ENCODE data around the gene GALNTL6. TPM values are rescaled to one million over a fixed set of nuclear protein-coding genes. Genes with fewer than 3 reads are reported as not detected.

The GALNTL6 gene
- total RNA-seq, 1 donor from 2014 or later: 0.29 TPM

DNA sequence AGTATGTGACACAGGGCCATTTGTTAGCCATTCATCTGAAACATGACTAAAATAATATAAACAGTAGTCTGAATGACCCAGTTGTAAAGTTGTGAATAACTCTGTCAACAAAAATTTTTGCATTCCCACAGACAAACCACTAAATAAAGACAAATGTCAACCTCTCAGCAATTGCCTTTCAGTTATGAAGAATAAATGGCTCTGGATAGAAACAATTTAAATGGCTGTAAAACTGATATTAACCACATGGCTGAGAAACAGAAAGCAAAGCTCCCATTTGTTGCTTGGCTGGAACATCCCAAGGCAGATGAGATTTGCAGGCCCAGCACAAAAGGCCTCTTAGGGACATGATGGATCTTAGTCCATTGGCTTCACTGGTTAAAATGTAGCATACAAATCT lies 296.3 kb downstream of the GALNTL6 start:
- DNase-seq (ENCODE audit: low spot score): no peak

DNA sequence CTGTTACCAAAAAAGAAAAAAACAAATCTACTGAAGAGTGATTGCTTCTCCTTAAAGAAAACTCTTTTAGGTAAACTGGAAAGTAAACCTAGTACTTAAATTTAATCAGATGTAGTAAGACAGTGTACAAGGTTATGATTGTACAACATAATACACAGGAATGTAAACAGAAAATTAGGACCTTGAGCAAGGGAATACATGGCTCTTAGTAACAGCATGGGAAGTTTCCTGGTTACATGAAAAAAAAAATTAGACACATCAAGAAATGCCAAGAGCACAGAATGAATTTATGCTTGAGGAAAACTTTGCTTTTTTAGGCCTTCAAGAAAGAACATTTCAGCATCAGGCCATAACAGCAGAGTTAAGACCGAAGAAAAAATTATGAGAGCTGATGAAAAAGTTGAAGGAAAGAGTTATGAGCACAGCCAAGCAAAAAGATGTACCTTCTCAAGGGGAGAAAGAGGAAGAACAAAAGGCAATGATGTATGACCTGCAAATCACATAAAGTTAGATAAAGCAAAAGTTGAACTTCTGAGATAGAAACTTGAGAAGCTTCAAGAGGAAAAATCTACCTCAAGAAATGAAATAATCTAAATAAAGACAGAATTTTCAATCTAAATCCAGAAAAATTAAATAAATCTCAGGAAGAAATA lies 311.6 kb downstream of the GALNTL6 start:
- no peak for DNase-seq (ENCODE audit: low spot score)

DNA sequence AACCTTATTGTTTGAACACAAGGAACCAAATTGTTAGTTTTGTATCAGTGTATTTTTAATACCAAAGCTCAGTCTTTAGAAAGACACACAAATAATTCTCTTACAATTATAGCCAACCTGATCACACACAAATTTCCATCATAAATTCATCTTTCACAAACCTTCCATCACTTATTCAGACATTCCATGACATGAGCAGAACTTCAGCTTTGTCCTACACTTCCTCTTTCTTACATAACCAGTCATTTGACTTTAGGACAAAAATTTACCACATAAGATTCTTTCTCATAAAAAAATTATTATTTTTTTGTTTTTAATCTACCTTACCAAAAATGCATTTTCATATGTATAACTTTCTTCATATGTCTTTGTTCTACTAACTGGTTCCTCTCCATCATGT lies 312.2 kb downstream of the GALNTL6 start:
- no peak for DNase-seq (ENCODE audit: low spot score)

DNA sequence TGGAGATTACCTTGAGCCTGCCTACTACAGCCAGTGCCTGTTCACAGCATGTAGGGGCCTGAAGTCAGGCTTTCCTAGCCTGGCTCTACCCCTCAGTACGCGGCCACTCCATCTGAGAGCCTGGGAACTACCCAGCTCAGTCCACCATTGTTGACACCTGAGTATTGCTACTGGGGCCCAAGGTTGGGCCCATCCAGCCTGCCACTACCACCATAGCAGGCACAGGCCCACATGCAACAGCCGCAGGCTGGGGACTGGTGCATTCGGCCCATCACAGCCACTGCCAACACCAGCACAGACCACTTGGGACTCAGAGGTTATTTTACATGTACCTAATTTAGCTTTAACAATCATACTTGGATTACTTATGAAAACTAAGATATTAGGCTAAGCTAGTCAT lies 314.0 kb downstream of the GALNTL6 start:
- no peak for DNase-seq (ENCODE audit: low spot score)

DNA sequence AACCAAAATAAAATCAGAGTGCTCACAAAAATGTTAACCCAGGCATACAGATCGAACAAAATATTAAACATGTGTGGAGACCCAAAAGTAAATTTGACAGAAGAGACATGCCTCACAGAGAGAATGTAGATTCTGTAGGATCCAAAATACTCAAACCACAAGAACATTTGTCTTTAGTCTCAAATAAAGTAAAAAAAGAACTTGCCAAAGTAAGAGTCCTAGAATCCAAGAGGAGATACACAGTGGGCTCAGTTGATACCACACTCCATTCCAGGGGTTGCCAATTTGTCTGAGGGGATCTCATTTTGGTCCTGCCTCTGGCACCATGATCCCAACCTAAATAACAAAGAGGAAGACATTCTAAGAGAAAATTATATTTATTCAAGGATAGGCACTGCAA lies 316.4 kb downstream of the GALNTL6 start:
- DNase-seq (ENCODE audit: low spot score): no peak

DNA sequence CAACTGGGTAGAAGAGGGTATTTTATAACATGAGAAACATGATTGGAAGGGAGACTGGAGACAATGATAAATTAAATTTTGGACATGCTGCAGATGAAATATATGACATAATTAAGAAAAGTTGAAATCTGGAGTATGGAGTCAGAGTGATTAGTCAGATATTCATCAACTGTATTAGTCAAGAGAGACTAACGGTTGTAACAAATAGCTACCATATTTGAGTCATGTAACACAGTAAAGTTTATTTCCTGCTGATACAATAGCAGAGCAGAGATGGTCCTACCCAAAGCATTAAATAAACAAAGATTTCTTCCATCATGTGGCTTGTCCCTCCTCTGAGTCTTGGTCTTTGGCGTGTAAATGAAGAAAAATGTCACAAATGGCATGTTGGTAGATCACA lies 321.3 kb downstream of the GALNTL6 start:
- no peak for DNase-seq (ENCODE audit: low spot score)

DNA sequence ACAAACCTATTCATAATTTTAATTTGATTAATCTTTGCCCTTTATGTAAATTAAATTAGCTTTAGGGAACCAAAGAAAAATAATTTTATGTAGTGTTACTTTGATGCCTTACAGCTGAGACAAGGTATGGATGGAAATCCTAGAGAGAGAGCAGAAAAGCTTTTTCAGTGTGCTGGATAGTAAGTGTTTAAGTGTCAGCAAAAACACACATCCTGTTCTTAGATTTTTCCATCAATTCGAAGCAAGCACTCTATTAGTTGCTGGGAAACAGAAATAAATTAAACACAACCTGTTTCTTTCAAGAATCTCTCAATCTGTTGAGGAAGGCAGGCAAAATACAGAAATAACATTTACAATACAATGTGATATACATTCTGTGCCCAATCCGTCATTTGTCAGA lies 327.8 kb downstream of the GALNTL6 start:
- DNase-seq (ENCODE audit: low spot score): no peak

DNA sequence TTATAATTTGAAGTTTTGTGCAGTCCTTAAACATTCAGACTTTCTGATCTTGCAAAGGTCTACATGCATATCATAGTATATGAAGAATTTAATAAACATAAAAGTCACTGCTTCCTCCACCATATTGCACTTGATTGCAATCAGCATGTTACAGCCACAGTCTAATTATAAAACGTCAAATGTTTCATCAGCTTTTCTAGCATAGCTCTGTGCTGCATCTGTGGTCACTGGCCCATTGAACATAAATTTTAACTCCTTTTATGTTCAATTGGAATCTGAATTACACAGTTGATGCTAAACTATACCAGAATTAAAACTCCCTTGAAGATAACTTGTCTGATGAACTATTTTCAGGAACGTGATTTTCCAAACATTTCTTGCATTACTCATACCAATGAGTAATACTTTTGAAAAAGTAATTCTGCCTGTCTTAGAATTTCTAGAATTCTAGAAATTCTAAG lies 329.1 kb downstream of the GALNTL6 start:
- DNase-seq (ENCODE audit: low spot score): no peak

DNA sequence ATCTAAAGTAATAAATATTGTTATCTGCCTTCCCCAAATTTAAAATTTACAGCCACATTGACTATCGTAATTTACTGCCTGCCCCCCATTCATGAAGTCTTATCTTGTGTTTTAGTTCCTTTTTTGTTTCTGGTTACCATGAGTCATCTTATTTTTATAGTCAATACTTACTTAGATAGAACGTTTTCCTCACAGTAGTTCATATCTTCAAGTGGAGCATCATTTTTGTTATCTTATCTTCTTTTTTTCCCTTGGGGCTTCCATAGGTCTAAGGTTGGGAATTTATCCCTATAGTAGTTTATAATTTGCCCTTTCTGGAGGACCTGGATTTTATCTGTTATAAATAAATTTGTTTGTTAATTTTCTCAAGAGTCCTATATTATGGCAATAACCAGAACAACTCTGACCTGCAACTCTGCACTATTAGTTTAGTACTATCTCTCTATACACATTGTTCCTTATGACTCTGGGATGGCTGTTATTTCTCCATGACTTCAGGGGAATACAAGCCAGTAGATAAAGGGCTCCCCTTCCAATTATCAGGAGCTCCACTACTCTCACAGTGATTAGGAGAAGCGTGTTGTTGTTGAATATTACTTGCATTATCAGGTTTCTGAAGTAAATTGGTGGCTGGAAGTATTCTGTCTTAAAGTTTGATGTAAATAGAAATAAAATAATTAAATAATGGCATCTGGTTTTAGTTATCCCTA lies 330.6 kb downstream of the GALNTL6 start:
- DNase-seq (ENCODE audit: low spot score): no peak

DNA sequence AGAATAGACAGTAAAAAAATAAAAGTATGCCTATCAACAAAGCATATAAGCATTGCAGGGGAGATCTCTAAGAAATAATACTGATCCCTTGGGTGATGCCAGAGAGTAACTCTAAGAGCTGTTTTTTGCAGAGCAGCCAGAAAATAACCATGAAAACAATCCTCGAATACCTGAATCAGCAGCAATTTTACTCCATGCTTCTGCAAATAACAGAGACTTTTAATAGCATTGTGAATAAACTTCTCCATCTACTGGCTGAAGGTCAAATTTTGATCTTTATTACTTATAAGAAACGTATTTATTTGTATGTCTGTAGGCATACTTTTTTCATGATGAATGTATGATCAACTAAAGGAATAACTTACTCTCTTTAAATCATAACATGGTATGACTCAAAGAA lies 334.5 kb downstream of the GALNTL6 start:
- no peak for DNase-seq (ENCODE audit: low spot score)

DNA sequence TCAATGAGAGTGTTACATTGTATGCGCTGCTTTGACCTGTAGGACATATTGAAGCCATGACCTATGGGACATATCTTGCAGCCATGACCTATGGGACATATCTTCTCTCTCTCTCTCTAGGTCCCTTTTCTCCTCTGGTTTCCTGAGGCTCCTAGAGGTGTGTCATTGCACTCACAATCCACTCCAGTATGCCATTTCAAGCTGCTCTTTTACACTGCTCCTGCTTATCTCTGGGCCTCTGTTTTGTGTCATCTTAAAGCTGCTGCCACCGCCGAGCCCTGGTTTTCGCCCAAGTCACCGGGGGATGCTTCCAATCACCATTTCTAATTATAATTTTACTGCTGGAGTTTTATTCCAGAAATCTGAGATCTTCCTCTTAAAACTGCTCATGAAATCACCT lies 336.1 kb downstream of the GALNTL6 start:
- no peak for DNase-seq (ENCODE audit: low spot score)

DNA sequence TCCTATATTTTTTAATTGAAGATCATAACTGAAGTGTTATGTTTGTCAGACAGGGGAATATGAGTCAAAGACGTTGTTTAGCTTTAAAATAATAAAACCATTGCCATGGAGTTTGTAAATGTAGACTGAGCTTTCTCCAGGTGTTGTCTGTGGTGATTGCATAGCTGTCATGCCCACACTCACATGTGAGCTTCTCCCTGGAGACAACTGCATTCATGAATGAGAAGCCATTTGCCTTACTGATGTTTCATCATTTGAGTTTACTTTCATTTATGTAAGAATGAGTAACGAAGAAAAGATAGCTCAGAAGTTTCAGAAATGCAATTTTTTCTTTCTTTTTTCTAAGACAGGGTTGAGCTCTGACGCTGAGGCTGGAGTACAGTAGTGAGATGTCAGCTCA lies 339.1 kb downstream of the GALNTL6 start:
- DNase-seq (ENCODE audit: low spot score): no peak

DNA sequence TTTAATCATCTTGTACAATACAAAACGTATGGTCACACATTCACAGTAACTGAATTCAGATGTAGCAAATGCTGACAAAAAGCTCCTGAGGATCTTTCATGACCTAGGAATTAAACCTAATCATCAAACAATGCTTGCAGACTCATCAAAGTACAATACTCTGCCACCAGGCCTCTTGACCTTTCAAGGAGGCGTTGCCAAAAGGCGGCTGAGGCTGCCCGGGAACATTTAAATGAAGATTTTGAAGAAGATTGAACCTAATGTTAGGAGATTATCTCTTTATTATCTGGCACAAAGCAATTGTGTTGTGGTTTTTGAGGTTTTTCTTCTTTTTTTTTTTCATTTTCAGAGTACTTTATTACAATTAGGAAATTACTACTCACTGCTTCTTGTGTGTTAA lies 340.5 kb downstream of the GALNTL6 start:
- no peak for DNase-seq (ENCODE audit: low spot score)

DNA sequence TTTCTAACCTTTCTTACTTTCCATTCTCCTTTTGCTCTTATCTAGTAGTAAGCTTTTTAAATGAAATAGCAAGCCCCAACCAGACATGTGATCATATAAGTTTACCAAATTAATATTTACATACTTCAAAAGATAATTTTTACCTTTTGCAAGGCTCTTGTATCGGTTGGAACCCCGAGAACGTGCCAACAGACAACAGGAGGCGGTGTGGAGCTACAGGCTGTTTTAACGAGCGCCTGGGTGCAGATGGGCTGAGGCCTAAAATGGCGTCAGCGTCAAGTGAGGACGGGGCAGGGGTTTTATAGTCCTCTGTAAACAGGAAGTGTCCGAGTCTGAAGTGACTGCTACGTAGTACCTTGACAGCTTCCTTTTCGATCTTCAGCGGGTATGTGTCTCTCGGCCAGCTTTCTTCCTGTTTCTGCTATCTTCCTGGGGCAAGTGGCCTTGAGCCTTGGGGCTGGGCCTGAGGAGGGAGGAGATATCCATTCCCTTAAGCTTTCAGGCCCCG lies 342.7 kb downstream of the GALNTL6 start:
- no peak for DNase-seq (ENCODE audit: low spot score)

DNA sequence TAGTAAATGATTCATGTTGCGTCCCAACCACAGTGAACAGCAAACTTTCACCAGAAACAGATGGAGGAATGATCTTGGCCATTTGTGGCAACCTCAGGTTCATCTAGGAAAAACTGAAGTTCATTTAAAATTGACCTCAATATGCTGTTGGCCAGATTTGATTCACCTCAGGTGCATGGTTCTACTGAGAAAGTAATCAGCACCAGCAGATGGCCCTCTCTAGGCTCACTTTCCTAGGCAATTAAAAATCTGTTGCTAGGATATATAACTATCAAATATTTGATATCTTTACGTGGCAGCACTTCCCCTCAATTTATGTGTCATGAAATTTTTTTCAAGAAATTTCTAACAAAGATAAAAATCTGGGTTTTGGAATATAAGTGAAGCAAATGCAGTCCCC lies 344.7 kb downstream of the GALNTL6 start:
- no peak for DNase-seq (ENCODE audit: low spot score)

DNA sequence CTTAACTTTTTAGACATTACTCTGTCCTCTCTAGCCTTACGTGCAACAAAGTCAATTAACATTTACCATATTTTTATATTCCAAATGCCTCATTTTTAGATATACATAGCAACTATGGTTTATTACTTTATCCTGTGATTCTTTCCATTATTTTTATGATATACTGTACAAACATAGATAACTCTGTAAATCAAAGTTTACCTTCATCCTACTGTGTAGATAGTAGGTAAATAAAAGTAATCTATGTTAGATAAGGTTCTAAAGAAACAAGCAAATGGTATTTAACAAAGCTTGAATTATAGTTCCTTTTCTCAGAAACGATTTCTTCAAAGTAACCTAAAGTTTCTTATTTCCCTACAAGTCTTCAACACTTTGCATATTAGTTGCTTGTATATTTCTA lies 350.0 kb downstream of the GALNTL6 start:
- no peak for DNase-seq (ENCODE audit: low spot score)

DNA sequence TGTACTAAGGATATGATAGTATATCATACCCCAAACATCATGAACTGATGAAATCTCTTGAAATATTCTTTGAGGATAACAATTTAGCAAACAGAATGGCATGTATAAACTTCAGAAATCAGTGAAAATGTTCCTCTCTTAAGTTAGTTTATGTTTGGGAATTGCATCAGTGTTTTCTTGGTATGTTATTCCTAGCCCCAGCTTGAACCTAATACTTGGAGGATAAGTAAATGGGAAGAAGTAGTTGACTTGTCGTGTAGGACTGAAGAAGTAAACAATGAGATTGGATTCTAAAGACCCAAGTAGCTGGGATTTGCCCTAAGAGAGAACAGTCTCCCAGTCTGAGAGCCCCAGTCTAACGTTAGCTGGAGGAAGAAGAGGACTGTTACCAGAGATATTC lies 355.7 kb downstream of the GALNTL6 start:
- DNase-seq (ENCODE audit: low spot score): no peak

DNA sequence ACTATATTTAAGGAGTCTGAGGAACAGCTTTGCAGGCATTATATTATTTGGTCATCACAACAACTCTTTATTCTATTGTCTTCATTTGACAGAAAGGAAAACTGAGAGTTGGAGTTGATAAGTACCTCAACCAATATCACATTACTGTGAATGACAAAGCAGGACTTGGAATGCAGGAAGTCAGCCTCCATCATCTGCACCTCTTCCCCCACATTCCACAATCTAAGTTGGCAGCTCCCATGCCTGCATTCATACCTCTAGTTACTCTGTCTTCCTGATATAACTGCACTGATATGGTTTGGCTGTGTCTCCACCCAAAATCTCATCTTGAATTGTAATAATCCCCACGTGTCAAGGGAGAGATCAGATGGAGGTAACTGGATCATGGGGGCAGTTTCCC lies 356.7 kb downstream of the GALNTL6 start:
- no peak for DNase-seq (ENCODE audit: low spot score)

DNA sequence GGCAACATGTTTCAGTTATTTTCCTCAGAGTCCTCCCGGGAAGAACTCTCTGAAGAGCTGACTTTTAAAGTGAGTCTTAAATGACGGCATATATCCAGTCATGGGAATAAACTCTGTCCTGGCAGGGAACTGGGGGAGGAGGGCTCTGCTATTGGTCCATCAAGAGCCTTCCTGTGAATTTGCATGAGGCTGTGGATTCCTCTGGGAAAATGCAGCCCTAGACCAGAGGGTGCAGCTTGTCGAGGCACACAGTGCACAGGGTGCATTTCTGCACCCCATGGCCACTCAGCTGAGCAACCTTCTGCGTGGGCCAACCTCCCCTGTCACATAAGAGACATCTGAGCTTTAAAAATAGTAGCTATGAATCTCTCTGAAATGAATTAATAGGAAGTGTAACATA lies 360.0 kb downstream of the GALNTL6 start:
- DNase-seq (ENCODE audit: low spot score): no peak

DNA sequence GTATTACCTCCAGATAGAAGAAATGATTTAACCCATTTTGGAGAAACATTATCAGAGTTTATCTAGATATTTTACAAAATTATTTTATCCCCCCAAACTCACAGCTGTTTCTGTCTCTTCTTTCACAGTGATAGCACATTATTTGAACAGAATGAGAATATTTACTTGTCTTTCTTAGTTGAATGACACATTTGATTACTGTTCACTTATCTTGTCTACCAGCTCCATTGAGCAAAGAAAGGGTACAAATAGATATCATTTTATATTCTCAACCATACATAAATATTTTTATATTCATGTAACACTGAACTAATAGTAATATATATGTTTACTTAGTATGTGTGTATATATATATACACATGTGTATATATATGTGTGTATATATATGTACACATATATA lies 364.2 kb downstream of the GALNTL6 start:
- no peak for DNase-seq (ENCODE audit: low spot score)

DNA sequence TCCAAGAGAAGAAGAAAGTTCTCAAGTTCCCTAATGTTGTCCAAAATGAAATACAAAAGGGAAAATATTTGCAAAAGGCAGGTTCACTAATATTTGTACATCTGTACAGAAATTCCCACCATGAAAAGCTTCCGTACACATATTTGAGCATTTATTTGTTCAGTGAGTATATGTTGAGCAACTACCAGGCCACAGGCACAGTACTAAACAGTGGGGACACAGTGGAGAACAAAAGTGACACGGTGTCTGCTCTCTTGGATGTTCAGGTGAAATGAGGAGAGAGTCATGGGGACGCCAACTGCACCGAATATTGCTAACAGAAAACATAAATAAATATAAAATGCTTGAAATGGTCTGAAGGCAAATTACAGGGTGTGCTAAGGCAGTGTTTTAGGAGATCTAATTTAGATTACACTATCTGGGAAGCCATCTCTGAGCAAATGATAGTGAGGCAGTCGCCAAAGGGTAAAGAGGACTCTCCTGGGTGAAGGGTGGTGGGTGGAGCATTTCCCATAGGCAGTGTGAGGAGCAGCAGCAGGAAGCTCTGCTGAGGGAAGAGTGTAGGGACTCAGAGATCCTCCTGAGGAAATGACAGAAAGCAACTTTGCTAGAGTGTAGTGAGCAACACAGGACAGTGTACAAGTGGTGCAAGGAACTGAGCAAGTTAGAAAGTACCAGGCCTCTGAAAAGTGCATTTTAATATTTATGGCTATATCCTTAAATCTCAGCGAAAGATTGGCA lies 375.2 kb downstream of the GALNTL6 start:
- no peak for DNase-seq (ENCODE audit: low spot score)

DNA sequence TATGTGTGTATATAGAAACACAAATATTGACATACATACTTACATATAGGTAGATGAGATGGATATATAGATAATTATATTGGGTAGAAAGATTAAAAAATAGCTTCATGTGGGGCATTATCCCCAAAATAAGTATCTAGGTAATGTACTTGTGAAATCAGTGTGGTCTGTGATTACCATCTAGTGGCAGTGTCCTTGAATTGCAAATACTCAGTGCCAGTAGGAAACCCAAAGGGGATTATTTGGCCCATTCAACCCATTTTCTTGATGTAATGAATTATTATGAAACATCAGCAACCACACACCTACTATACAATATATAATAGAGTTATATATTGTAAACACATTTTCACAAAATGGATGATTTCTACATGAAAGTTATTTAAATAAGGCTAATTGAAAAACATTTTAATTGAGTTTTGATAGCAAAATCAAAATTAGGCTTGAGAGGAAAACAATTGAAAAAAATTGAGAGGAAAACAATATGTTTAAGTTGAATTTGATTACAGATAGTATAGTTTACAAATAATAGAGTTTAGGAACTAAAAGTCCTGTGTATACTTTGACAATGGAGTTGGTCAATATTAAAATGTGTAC lies 389.4 kb downstream of the GALNTL6 start:
- DNase-seq (ENCODE audit: low spot score): no peak
